Stimulated activated CD8-positive, alpha-beta memory T cell treated with anti-CD3 and anti-CD28 coated beads, Interleukin-7, amount 100 ng/mL, for 24 hours (primary cell): Measurements from ENCODE around the gene FAM156B.
A peak's percentile ranks its signal among the peaks of the same experiment; 100 is the strongest.
"Not testable (repeated sequence)": the region's sequence is repeated elsewhere in the genome, so short reads cannot be mapped to it uniquely, and the experiment has no call there.

ENCODE experiments used
- DNase-seq: peaks from one replicate; pipeline ENCODE4 v3.0.0-alpha.2; 2020; ENCODE audit warnings: low read depth

Gene FAM156B

GRCh38 chrX:52923781-52924241, 26.7 kb downstream of the FAM156B start:
- DNase-seq: no peak

- DNase-seq: not testable (repeated sequence)
Measured at GRCh38 chrX:52930214-52930613, 33.1 kb downstream of the FAM156B start.

DNA sequence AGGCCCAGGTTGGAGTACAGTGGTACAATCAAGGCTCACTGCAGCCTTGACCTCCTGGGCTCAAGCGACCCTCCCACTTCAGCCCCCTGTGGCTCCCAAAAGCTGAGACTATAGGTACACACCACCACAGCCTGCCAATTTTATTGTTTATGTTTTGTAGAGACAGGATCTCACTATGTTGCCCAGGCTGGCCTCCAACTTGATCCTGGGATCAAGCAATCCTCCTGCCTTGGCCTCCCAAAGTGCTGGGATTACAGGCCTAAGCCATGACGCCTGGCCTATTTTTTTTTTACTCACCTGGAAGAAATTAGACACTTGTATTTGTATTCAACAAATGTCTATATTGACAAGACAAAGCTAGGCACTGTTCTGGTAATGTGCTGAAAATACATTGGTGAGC, 36.1 kb downstream of the FAM156B start:
- DNase-seq: no peak

DNA sequence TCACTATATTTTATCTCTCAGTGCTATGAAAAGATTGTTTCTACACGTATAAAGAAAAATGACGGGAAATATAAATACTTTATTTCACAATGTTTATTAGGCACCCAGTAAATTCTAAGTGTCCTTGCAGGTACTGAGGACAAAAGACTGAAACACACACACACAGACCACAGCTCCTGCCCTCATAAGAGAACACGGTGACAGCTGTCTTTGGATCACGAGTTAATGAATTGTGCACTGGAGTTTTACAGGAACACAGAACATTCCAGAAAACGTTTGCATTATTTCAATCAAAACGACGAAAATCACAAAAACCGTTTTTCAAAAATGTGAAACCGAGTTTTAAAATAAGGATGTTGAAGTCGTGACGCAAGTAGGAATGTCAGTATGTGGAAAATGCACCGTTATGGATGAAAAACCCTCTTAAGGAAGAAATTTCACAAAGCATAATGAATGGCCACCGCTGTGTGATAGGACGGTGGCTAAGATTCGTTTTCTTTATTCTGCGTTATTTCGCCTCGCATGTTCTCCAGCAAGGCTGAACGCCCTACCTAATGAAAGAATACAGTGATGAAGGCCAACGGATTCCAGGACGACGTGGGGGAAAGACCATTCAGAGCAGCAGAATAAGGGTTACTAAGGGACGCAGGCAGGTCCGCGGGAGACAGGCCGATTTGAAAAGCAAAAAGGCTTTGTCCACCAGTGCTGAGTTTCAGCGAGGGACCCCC, 37.0 kb downstream of the FAM156B start:
- DNase-seq: no peak

DNA sequence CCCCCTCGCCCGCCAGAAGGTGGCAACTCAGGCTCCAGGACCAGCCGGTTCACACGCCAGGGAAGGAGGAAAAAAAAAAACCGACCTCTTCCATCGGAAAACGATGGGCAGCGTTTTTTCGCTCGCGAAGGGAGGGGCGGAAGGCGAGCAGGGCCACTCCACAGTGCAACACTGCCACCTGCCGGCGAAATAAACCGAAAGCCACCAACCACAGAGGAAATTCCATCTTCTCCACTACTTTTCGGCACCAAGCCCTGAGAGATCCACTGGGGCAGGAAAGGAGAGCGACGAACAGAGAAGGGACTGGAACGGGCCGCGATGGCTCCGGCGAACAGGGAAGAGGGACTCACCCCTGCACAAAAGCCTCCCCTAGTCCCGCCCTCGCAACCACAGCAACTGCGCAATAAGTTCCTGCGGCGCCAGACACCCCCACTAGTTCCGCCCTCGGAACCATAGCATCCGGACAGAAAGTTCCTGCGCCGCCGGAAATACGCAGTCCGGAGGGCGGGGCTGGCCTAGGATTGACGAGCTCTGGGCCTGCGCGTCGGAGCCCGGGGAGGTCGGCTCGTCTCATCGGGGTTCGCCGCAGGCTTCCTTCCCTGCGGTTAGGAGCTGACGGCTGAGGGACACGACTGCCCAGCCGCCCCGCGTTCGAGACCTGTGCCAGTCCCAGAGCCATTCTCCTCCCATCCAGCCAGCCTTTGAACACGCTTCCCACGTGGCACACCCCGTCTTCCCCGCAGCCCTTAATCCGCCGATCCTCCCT, 37.8 kb downstream of the FAM156B start:
- peak; percentile 82 for DNase-seq

GRCh38 chrX:52935470-52935784, 38.3 kb downstream of the FAM156B start:
- DNase-seq: not testable (repeated sequence)

DNA sequence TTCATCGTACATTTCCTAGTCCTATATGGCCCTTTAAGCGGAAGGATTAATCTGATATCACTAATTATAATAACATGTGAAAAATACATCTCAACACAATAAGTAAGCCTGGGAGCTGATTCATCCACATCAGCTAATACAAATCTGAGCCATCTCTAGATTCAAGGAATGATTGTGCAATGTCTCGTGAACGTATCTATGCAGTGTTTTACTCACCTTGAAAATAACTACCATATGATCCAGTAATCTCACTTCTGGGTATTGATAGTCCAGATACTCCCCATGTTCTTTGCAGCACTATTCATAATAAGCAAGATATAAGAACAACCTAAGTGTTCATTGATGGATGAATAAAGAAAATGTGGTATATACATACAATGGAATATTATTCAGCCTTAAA, 43.6 kb downstream of the FAM156B start:
- DNase-seq: not testable (repeated sequence)

- not testable (repeated sequence) for DNase-seq
Measured at GRCh38 chrX:52941728-52942127, 44.6 kb downstream of the FAM156B start.

- DNase-seq: not testable (repeated sequence)
Measured at GRCh38 chrX:52945838-52946494, 48.8 kb downstream of the FAM156B start.

DNA sequence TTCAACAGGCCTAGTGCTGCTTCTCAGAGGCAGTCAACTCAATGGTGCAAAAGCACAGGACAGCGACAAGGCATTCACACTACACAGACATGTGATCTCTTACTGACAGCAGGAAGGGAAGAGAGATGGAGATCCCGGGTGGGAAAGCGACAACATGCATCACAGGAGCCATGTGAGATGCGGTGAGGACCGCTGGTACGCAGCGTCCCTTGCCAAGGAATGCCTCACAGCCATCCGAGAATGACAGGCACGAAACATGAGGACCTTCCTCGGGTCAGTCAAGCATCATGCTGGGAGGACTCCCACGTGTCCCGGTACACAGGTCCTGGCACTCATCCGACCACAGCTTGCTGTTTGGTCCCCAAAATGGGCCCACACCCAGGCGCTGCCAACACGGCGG, 50.4 kb downstream of the FAM156B start:
- not testable (repeated sequence) for DNase-seq

DNA sequence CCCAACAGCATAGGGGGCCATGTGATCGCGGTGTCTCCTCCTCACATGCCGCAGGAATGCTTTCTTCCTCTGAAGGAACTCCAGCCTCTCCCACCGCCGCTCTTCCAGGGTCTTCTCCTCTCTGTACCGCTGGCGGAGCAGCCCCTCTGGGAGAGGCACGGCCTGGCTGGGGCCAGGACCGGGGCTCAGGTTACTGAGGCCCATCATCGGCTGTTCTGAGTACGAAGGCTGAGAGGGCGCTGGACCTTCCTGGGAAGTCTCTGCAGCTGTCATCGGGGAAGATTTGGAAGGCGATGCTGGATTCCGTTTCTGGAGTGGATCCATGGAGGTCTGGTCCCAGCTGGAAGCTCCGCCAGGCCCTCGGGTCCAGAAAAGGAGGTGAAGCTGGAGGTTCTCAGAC, 51.1 kb downstream of the FAM156B start:
- DNase-seq: not testable (repeated sequence)

GRCh38 chrX:52949325-52949724, 52.2 kb downstream of the FAM156B start:
- not testable (repeated sequence) for DNase-seq

GRCh38 chrX:52949884-52950283, 52.8 kb downstream of the FAM156B start:
- DNase-seq: not testable (repeated sequence)
